HFF-Myc (cell line): Measurements from ENCODE around the gene PRDX5.

Experiments
- DNase-seq: peaks from one replicate; pipeline ENCODE4 v3.0.0-alpha.2; 2011; ENCODE audit warnings: low read depth; ENCODE audit errors: extremely low read depth
- H3K4me3 ChIP-seq: replicated peaks from 2 replicates; pipeline ENCODE4 v1.5.1; 2011; ENCODE audit warnings: low read depth, mild to moderate bottlenecking, control low read depth, low read length
- TF ChIP-seq, protein P1 (sequence below): IDR thresholded peaks from 2 replicates; pipeline ENCODE4 v1.5.1; 2012; ENCODE audit warnings: mild to moderate bottlenecking, low read depth, low read length, control low read depth; ENCODE audit errors: missing control alignments

Gene PRDX5

DNA sequence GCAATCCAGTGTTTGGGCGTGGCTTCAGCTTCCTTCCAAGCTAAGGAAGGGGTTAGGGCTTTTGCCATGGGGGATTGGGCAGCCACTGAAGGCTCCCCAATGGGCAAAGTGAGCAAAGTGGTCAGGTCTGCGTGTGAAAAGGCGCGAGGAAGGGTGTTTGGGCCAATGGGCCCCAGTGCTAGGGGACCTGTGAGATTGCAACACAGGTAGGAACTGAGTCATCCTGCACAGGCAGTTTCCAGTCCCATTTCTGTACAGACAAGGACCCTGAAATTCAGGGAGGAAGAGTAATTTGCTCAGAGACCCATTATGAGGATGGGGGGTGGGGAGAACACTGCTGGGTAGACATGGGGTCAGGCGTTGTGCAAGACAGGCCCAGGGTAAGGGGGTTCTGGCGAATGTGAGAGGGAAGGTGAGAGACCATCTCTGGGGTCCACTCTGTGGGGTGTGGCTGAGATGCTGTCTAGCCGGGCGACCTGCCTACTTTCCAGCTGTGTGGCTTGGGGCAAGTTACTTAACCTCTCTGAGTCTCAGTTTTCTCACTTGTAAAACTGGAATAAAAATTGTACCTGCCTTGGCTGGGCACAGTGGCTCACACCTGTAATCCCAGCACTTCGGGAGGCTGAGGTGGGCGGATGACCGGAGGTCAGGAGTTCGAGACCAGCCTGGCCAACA, 29.4 kb downstream of the PRDX5 start:
- TF ChIP-seq, protein P1, sequence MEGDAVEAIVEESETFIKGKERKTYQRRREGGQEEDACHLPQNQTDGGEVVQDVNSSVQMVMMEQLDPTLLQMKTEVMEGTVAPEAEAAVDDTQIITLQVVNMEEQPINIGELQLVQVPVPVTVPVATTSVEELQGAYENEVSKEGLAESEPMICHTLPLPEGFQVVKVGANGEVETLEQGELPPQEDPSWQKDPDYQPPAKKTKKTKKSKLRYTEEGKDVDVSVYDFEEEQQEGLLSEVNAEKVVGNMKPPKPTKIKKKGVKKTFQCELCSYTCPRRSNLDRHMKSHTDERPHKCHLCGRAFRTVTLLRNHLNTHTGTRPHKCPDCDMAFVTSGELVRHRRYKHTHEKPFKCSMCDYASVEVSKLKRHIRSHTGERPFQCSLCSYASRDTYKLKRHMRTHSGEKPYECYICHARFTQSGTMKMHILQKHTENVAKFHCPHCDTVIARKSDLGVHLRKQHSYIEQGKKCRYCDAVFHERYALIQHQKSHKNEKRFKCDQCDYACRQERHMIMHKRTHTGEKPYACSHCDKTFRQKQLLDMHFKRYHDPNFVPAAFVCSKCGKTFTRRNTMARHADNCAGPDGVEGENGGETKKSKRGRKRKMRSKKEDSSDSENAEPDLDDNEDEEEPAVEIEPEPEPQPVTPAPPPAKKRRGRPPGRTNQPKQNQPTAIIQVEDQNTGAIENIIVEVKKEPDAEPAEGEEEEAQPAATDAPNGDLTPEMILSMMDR: no peak
- no peak overlapping the region for H3K4me3 ChIP-seq
- DNase-seq: no peak

- no peak for DNase-seq
- TF ChIP-seq, protein P1: no peak
- H3K4me3 ChIP-seq: no peak overlapping the region
Observed at GRCh38 chr11:64348383-64349024, 30.6 kb downstream of the PRDX5 start.

DNA sequence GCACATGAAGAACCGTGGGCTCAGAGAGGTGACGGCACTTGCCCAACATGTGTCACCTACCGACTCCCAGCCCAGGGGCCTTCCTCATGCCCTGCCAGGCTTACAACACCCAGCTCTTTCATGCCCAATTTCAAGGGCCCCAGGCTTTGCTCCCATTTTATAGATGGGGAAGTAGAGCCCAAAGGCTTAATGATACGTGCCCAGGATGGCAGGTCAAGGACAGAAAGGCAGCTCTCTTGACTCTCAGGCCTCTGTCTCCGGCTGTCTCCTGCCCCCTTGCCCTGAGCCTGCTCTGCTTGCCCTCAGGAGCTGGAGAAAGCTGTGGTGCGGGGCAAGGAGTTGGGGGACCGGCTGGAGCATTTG, 31.1 kb downstream of the PRDX5 start:
- TF ChIP-seq, protein P1: no peak
- no peak overlapping the region for H3K4me3 ChIP-seq

GRCh38 chr11:64349404-64349803, 31.5 kb downstream of the PRDX5 start:
- TF ChIP-seq, protein P1: no peak
- DNase-seq: no peak
- H3K4me3 ChIP-seq: no peak overlapping the region

More for the DNA sequence above, 31.1 kb downstream of the PRDX5 start:
- DNase-seq: no peak

DNA sequence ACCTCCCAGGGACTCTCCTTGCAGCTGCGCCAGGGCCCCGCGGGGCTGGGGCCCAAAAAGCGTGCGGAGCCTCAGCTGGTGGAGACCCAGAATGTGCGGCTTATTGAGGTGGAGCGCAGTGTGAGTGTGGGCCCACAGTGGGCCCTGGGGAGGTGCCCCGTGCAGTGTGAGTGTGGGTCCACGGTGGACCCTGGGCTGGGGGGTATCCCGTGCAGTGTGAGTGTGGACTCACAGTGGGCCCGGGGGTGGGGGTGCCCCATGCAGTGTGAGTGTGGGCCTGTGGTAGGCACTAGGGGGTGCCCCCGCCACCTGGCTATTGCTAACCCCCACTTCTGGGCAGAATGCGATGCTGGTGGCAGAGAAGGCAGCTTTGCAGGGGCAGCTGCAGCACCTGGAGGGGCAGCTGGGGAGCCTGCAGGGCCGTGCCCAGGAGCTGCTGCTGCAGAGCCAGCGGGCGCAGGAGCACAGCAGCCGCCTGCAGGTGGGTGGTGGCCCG, 33.3 kb downstream of the PRDX5 start:
- TF ChIP-seq, protein P1: no peak
- no peak for DNase-seq
- no peak overlapping the region for H3K4me3 ChIP-seq

DNA sequence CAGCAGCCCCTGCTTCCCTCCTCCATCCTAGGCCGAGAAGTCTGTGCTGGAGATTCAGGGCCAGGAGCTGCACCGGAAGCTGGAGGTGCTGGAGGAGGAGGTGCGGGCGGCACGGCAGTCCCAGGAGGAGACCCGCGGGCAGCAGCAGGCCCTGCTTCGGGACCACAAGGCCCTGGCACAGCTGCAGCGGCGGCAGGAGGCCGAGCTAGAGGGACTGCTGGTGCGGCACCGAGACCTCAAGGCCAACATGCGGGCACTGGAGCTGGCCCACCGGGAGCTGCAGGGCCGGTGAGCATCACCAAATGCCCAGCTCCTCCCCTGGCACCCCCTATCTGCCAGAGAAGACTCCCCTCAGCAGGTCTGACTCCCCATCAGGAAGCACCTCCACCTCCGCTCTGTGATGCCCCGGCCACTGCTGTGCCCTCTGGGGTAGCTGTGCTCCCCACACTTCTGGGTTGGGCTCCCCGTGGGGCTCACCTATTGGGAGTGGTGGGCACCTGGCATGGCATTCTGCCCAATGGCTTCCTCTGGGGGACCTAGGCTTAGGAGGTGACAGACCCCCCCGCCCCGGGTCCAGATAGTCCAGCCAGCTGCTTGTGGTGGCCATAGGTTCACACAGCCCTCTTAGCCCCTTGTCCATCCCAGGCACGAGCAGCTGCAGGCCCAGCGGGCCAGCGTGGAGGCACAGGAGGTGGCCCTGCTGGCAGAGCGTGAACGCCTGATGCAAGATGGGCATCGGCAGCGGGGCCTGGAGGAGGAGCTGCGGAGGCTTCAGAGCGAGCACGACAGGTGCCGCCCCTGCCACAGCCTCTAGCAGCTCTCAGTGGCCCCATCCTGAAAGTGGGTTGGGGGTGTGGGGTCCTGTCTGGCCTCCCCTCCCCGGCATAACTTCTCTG, 34.4 kb downstream of the PRDX5 start:
- TF ChIP-seq, protein P1: no peak
- H3K4me3 ChIP-seq: no peak overlapping the region
- DNase-seq: no peak
